ENCODE data around the gene VAV2.
"Not testable (repeated sequence)": the region's sequence is repeated elsewhere in the genome, so short reads cannot be mapped to it uniquely, and the experiment has no call there.

The VAV2 gene

DNA sequence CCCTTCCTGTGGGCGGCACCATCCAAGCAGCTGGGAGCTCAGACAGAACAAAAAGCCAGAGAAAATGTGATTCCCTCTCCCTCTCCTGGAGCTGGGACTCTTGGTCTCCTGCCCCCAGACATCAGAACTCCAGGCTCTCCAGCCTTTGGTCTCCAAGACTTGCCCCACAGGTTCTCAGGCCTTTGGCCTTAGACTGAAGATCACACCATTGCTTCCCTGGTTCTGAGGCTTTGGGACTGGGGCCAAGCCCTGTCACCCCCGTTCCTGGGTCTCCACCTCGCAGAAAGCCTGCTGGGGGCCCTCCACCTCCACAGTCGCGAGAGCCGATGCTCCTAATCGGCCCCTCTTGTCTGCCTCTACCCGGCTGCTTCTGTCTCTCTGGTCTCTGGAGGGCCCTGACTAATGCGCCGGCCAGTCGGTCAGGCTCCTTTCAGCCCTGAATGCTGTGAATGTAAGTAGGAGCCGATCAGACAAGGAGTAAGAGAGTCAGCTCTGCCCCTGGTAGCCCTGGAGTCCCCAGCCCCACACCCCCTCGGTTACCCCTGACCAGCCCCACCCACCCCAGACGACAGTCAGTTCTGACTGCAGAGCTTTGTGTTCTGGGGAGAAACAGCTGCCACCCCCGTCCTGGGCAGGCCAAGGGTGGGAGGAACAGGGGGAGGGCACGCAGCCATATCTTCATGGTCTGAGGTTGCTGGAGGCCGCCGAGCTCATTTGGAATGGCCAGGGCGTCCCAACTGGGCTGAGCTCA, 57.5 kb downstream of the VAV2 start:
- DNase-seq (ENCODE audit: low spot score), result no peak

DNA sequence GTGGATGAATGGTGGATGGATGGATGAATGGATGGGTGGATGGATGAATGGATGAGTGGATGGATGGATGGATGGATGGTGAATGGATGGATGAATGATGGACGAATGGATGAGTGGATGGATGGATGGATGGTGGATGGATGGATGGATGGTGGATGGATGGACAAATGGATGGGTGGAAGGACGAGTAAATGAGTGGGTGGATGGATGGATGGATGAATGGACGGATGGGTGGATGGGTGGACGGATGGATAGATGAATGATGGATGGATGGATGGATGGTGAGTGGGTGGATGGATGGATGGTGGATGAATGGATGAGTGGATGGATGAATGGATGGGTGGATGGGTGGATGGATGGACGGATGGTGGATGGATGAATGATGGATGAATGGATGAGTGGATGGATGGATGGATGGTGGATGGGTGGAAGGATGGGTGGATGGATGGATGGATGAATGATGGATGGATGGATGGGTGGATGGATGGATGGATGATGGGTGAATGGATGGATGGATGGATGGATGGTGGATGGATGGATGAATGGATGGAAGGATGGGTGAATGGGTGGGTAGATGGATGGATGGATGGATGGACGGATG, 58.6 kb downstream of the VAV2 start:
- no peak for DNase-seq (ENCODE audit: low spot score)

GRCh38 chr9:133932633-133933032, 59.5 kb downstream of the VAV2 start:
- DNase-seq (ENCODE audit: low spot score), result no peak

DNA sequence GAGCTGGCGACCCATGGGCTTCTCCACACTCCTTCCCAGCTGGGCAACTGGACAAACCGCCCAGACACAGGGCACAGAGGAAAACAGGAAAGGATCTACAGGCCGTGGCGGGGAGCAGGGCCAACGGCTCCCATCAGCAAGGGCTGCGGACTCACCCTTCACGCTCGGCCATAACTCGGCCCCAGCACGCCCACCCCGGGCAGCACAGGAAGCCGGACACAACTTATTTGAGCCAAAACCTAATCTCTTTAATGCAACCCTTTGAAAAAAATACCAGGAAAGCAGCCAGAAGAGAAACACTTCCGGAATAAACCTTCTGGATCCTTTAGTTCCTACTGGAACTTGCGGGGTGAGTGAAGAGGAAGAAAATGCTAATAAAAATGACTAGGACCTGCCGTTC, 59.9 kb downstream of the VAV2 start:
- no peak for DNase-seq (ENCODE audit: low spot score)

DNA sequence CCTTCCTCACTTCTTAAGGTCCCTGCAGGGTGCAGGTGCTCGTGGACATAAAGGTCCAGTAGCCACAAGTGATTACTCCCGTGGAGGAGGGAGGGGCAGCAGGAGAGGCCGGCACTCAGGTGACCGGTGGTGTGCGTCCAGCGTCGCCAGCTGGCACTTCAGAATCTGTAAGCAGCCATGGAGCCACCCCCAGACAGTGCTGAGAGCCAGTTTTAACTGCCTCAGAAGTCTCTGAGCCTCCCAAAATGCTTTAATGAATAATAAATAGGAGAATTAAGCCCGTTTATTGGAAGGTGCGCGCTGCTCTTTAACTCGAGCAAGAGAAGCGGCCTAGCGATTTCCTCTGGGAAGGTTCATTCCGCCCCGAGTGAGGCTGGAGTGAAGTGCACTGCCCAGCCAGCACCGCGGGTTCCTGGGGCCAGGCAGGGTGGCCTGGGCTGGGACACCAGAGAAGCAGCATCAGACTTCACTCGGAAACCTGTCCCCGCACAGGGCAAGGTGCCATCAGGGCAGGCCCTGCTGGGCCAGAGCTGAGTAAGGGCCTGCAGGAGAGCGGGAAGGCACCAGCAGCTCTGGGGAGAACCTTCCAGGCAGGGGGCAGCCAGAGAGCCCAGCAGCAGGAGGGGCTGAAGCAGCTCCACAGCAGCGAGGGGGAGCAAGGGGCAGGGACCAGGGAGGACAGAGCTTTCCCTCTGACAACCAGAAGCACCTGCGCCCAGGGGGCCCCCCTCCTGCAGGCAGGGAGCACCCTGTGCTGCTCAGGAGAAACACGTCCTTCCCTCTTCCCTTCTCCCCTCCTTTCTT, 61.2 kb downstream of the VAV2 start:
- DNase-seq (ENCODE audit: low spot score), result no peak

GRCh38 chr9:133930046-133930681, 62.0 kb downstream of the VAV2 start:
- no peak for DNase-seq (ENCODE audit: low spot score)

- DNase-seq (ENCODE audit: low spot score), result no peak
Observed at GRCh38 chr9:133929599-133929998, 62.5 kb downstream of the VAV2 start.

DNA sequence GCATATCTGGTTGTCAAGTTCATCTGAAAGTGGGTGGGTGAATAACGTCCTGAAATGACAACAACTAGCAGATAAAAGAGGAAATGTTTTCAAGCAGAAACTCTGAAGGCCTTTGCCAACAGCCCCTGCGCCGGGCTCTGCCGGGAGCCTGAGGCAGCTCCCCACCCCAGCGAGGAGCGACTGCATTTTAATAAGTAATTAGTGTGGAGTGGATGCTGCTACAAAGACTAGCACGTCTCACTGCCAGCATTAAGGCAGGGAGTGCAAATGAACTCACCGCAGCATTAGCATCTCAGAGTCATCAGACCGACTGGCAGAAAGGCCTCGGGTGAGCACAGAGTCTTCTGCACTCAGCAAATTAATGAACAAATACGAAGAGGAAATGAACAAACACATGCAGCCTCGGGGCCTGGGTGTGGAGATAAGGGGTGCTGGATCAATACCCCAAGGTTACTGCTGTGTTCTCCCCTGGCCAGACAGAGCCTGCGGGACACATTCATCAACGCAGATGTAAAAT, 63.8 kb downstream of the VAV2 start:
- DNase-seq (ENCODE audit: low spot score), result no peak

DNA sequence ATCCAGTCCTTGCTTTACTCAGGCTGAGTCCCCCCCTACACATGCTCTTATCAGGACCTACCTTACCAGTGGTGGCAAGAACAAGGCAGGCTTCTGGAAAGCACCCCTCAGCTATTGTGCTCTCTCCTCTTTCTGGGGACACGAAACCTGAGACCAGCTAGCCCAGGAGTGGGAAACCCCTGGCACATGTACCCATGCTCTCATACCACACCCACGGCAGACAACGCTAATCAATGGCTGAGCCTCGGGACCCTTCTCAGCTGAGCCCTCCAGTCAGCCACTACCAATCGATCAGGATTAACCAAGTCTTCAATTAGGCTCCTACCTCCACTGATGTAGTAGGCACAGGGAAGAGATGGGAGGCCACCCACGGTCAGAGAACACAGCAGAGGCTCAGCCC, 65.1 kb downstream of the VAV2 start:
- no peak for DNase-seq (ENCODE audit: low spot score)

GRCh38 chr9:133926165-133926856, 65.8 kb downstream of the VAV2 start:
- no peak for DNase-seq (ENCODE audit: low spot score)

GRCh38 chr9:133924453-133924852, 67.7 kb downstream of the VAV2 start:
- DNase-seq (ENCODE audit: low spot score), result no peak

DNA sequence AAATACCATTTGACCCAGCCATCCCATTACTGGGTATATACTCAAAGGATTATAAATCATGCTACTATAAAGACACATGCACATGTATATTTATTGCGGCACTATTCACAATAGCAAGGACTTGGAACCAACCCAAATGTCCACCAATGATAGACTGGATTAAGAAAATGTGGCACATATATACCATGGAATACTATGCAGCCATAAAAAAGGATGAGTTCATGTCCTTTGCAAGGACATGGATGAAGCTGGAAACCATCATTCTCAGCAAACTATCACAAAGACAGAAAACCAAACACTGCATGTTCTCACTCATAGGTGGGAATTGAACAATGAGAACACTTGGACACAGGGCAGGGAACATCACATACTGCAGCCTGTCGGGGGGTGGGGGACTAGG, 68.5 kb downstream of the VAV2 start:
- DNase-seq (ENCODE audit: low spot score), result not testable (repeated sequence)

- no peak for DNase-seq (ENCODE audit: low spot score)
Observed at GRCh38 chr9:133921866-133922265, 70.3 kb downstream of the VAV2 start.

DNA sequence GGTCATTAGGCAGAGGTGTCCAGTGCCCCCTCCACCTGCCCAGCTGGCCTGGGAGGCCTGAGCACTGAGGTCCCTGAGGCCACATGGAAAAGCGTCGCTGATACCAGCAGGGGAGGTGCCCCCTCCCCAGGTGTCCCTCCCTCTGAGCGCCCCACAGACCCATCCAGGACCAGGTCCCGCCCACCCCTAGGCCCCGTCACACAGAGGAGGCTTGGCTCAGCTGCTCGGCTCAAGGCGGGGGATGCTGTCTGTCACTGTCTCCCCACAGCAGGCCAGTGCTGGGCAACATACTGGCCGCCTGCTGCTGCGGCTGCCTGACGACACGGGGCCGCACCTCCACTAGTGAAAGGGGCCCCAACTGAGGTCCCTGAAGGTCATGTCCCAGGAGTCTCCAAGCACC, 71.7 kb downstream of the VAV2 start:
- no peak for DNase-seq (ENCODE audit: low spot score)

DNA sequence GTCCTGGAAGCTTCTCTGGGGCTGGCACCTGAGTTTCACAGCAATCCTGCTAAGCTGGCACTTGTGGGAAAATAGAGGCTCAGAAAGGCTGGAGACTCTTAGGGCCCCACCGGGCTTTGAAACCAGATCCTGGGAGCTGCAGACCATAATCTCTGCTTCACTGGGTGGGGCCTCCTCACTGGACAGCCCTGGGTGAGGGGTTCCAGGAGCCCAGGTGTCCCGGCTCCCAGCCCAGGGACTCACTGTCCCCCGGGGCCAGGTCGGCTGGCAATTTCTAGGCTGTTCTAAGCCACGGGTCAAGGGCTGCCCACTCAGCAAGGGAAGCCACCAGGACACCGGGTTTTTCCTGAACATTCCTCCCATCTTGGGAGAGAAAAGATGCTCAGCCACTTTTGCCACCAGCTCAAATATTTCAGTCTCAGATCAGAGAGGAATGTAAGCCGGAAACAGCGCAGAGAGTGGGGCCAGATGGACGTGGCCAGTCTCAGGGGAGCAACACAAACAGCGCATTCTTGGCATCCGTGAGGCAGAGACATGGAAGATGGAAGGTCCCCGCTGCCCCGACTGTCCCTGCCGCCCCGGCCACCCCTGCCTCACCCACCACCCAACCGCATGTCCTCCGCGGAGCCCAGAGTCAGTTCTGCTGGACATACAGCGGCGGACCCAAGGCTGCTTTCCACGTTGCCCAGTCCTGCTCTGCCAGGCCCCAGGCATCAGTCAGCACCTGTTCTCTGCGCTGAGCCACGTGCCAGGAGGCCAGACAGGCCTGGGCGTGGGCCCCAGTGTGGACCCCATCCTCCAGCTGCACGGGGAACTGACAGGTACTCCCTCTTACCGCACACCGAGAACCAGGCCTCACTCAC, 72.6 kb downstream of the VAV2 start:
- DNase-seq (ENCODE audit: low spot score), result no peak

DNA sequence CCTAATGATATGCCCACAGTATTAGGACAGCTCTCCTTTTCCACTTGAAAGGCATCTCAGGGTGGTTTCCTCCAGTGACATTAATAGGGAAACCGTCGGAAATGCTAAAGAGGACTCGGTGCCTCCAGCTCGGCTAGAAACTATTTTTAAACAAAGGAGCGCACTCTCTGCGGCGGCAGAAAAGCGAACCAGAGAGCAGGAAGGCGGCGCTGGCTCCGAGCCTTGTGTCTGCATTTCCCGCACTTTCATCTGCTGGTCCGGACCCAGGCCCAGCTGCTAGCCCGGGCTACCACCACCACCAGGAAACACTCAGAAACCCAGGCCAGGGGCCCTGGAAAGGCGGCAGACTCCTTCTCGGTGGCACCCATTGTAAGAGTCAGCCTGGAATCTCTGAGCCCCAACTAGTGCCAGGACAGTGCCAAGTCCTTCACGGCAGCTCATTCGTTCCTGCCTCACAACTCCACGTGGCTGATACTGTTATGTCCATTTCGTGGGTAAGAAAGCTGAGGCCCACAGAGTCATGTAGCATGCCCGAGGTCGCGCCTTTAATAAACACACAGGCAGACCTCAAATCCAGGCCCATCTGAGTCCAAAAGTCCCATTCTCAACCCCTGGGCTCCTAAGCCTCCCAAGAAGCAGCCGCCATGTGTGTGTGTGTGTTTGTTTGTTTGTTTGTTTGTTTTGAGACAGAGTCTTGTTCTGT, 73.9 kb downstream of the VAV2 start:
- no peak for DNase-seq (ENCODE audit: low spot score)

DNA sequence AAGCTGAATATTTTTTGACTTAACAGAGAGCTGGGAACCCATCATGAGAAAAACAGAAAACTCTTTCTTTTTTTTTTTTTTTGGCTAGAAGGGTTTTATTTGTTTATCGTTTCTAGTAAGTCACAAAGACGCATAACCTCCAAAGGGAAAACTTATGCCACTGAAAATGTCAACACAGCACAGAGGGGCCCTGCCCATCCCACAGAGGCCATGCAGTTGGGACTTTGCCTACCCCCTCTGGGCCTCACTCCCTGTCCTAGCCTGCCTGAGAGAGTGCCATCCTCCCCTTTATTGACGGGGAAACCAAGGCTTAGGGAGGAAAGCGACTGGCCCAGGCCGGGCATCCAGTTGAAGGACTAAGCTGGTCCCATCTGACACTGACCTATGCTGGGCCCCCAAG, 74.7 kb downstream of the VAV2 start:
- DNase-seq (ENCODE audit: low spot score), result no peak

DNA sequence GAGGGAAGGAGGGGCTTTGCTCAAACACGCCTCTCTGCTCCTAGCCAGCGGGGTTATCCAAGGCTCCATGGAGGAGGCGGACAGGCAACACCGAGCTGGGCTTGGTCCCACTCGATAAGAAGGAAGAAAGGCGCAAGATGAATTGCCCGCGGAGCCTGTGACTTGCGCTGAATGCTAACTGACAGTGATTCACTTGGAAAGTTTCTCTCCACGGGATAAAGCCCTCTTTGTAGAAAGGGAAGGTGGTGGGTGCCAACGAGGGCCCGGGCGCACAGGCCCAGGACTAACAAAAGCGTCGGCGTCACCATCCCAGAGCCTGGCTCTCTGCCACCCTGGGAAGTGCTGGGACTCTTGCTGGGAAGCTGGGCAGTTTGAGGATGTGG, 76.0 kb downstream of the VAV2 start:
- no peak for DNase-seq (ENCODE audit: low spot score)

- no peak for DNase-seq (ENCODE audit: low spot score)
Observed at GRCh38 chr9:133915534-133916158, 76.5 kb downstream of the VAV2 start.
